Calu3 (cell line): ENCODE data around the gene APOL1. TPM values are rescaled to one million over a fixed set of nuclear protein-coding genes. Genes with fewer than 3 reads are reported as not detected.

ENCODE experiments used
- BruUV-seq: library from RNA; stranded (reverse); fragments of 400-500 nt; replicated peaks from 2 replicates; lab custom pipeline; 2021; lab: Mats Ljungman, UMichigan
- CTCF ChIA-PET: fragments of 300-600 bp; sonication (Branson Sonifier 250); formaldehyde crosslinking; loops from one replicate; lab custom pipeline; 2022; ENCODE audit warnings: antibody characterized with exemption; lab: Charles Lee
- DNase-seq: peaks from one replicate; pipeline ENCODE4 v3.0.0; 2022
- H3K27ac Mint-ChIP-seq: one replicate; pipeline ENCODE4 v1.8.0; 2022; ENCODE audit warnings: mixed read lengths; ENCODE audit not compliant: unreplicated experiment
- H3K27me3 Mint-ChIP-seq: one replicate; pipeline ENCODE4 v1.8.0; 2022; ENCODE audit warnings: mixed read lengths; ENCODE audit not compliant: unreplicated experiment
- H3K36me3 Mint-ChIP-seq: one replicate; pipeline ENCODE4 v1.8.0; 2022; ENCODE audit warnings: mild to moderate bottlenecking, moderate library complexity, mixed read lengths; ENCODE audit not compliant: insufficient read depth, unreplicated experiment
- H3K4me1 Mint-ChIP-seq: one replicate; pipeline ENCODE4 v1.8.0; 2022; ENCODE audit warnings: mild to moderate bottlenecking, low read depth, mixed read lengths; ENCODE audit not compliant: unreplicated experiment
- H3K4me3 Mint-ChIP-seq: one replicate; pipeline ENCODE4 v1.8.0; 2022; ENCODE audit warnings: mild to moderate bottlenecking, low read depth, moderate library complexity, mixed read lengths; ENCODE audit not compliant: unreplicated experiment
- H3K9me3 Mint-ChIP-seq: one replicate; pipeline ENCODE4 v1.8.0; 2022; ENCODE audit warnings: low read depth, mixed read lengths; ENCODE audit not compliant: unreplicated experiment
- intact Hi-C: fragments of 100-400 bp; cut with micrococcal nuclease; formaldehyde crosslinking; loops from one replicate; pipeline ENCODE4 v1.10.0; 2022; ENCODE audit not compliant: unreplicated experiment
- total RNA-seq: library from RNA; stranded (reverse); gene quantifications from 2 replicates; pipeline ENCODE4 v1.2.3, GENCODE V29; 2022
- TF ChIP-seq, protein P1 (sequence below): fragments of 200-600 bp; IDR thresholded peaks from one replicate; pipeline ENCODE4 v1.8.0; 2022; ENCODE audit warnings: antibody characterized with exemption; ENCODE audit not compliant: unreplicated experiment

Gene APOL1
- total RNA-seq, 1 experiment from 2014 or later: 313 TPM

DNA sequence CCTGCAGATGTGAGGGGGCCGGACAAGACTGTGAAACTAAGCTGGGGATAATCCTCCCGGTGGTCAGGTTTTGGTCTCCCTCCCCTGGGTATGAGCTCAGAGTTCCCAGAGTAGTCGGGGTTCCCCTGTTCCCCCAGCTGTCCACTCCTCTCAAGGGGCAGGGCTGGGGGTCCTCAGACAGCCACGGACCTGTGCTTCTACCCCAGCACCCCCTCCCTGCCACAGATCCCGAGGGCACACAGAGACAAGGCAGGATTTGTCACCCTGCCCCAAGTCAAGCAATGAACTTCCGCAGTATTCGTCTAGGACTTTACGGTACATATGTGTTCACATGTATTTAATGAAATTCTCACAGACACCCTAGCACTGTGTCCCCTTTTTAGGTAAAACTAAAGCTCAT lies 45.2 kb downstream of the APOL1 start:
- H3K9me3 Mint-ChIP-seq: no peaks in the 10 kb centered on the region
- no peak overlapping the region for H3K4me3 Mint-ChIP-seq
- TF ChIP-seq, protein P1, sequence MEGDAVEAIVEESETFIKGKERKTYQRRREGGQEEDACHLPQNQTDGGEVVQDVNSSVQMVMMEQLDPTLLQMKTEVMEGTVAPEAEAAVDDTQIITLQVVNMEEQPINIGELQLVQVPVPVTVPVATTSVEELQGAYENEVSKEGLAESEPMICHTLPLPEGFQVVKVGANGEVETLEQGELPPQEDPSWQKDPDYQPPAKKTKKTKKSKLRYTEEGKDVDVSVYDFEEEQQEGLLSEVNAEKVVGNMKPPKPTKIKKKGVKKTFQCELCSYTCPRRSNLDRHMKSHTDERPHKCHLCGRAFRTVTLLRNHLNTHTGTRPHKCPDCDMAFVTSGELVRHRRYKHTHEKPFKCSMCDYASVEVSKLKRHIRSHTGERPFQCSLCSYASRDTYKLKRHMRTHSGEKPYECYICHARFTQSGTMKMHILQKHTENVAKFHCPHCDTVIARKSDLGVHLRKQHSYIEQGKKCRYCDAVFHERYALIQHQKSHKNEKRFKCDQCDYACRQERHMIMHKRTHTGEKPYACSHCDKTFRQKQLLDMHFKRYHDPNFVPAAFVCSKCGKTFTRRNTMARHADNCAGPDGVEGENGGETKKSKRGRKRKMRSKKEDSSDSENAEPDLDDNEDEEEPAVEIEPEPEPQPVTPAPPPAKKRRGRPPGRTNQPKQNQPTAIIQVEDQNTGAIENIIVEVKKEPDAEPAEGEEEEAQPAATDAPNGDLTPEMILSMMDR: no peak
- CTCF ChIA-PET: no interaction called here
- intact Hi-C loops: no loop called here
- peaks cover 77% of the 10 kb centered on the region for H3K36me3 Mint-ChIP-seq
- H3K4me1 Mint-ChIP-seq: no peaks in the 10 kb centered on the region
- no peak for DNase-seq
- no peaks in the 10 kb centered on the region for H3K27me3 Mint-ChIP-seq
- H3K27ac Mint-ChIP-seq: no peak overlapping the region
- BruUV-seq: no TSS peak

DNA sequence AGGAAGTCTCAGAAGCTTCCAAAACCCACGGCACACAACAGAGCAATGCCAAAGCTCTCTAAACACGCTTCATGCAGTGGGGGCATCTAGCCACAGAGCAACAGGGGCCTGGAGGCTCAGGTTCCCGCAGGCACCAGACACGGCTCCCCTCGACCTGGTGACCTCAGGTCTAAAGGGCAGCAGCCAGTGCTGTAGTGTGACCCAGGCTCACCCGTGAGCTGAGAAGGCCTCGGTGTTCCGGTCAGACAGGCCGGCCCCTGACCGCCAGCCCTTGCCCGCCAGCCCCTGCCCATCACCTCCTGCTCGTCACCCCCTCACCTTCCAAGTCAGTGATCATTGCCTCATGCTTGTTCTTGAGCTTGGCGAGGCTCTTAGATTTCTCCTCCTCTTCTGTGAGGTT lies 45.7 kb downstream of the APOL1 start:
- CTCF ChIA-PET: no interaction called here
- no peaks in the 10 kb centered on the region for H3K4me1 Mint-ChIP-seq
- H3K27me3 Mint-ChIP-seq: no peaks in the 10 kb centered on the region
- TF ChIP-seq, protein P1: no peak
- no peaks in the 10 kb centered on the region for H3K9me3 Mint-ChIP-seq
- intact Hi-C loops: no loop called here
- DNase-seq: no peak
- no TSS peak for BruUV-seq
- H3K27ac Mint-ChIP-seq: no peak overlapping the region
- no peak overlapping the region for H3K4me3 Mint-ChIP-seq
- H3K36me3 Mint-ChIP-seq: peaks cover 77% of the 10 kb centered on the region

- intact Hi-C loops: no loop called here
- no peaks in the 10 kb centered on the region for H3K9me3 Mint-ChIP-seq
- H3K4me1 Mint-ChIP-seq: peaks cover 7% of the 10 kb centered on the region
- CTCF ChIA-PET: interaction anchor here (0.6 kb wide), 1 partner anchor 11 kb away, joined by 3 read pairs; no protein-coding TSS in a partner anchor
- H3K4me3 Mint-ChIP-seq: no peak overlapping the region
- DNase-seq: no peak
- BruUV-seq: no TSS peak
- TF ChIP-seq, protein P1: no peak
- peaks cover 77% of the 10 kb centered on the region for H3K36me3 Mint-ChIP-seq
- H3K27ac Mint-ChIP-seq: no peak overlapping the region
- H3K27me3 Mint-ChIP-seq: no peaks in the 10 kb centered on the region
These were observed 46.4 kb downstream of the APOL1 start for GRCh38 chr22:36299295-36299694.

DNA sequence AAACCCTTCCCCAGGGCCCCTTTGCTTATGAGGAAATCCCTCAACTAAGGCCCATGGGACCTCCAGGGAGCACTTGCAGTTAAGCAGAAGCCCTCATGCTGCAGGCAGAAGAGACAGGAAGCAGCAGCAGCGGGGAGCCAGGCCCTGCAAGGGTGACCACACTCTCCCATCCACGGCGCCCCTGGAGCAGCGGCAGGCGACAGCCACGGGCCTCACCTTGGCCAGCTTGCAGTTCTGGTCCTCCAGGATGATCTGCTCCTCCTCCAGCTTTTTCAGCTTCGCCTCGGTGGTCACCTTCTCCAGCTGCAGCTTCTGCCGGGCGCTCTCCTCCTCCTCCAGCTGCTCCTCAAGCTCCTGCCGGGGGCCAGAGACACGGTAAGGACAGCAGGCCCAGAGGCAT lies 47.0 kb downstream of the APOL1 start:
- H3K4me1 Mint-ChIP-seq: peaks cover 8% of the 10 kb centered on the region
- DNase-seq: no peak
- intact Hi-C loops: loop anchor here (2.0 kb wide), 1 partner anchor 53 kb away; no protein-coding TSS in a partner anchor
- no peak overlapping the region for H3K27ac Mint-ChIP-seq
- H3K36me3 Mint-ChIP-seq: peaks cover 77% of the 10 kb centered on the region
- no peaks in the 10 kb centered on the region for H3K27me3 Mint-ChIP-seq
- H3K4me3 Mint-ChIP-seq: no peak overlapping the region
- CTCF ChIA-PET: interaction anchor here (0.6 to 3.2 kb wide), 2 partner anchors 10 to 170 kb away, joined by 3 to 31 read pairs; no protein-coding TSS in a partner anchor
- TF ChIP-seq, protein P1: no peak
- BruUV-seq: no TSS peak
- H3K9me3 Mint-ChIP-seq: no peaks in the 10 kb centered on the region
